Sigmoid colon (tissue), 7 donors: ENCODE data around the gene HMOX1. TPM values are rescaled to one million over a fixed set of nuclear protein-coding genes. Genes with fewer than 3 reads are reported as not detected.

Experiments
- DNase-seq: peaks from one replicate; pipeline ENCODE4 v3.0.0-alpha.2; 2019
- H3K27ac ChIP-seq, 4 donors: fragments of 200-600 bp; sonication (generic); one replicate each; pipeline ENCODE4 v1.5.1; 2016 to 2019; ENCODE audit warnings: mild to moderate bottlenecking in 1 of 4
- H3K27me3 ChIP-seq, 3 donors: fragments of 200-600 bp; sonication (generic); one replicate each; pipeline ENCODE4 v1.5.1; 2019; ENCODE audit warnings: mild to moderate bottlenecking in 1 of 3
- H3K36me3 ChIP-seq, 4 donors: fragments of 200-600 bp; sonication (generic); one replicate each; pipeline ENCODE4 v1.5.1; 2016 to 2019
- H3K4me1 ChIP-seq, 4 donors: fragments of 200-600 bp; sonication (generic); one replicate each; pipeline ENCODE4 v1.5.1; 2017 to 2019
- H3K4me3 ChIP-seq, 4 donors: fragments of 200-600 bp; sonication (generic); one replicate each; pipeline ENCODE4 v1.5.1; 2017 to 2019; ENCODE audit warnings: mild to moderate bottlenecking in 2 of 4, moderate library complexity in 1 of 4
- H3K9me3 ChIP-seq, 4 donors: fragments of 200-600 bp in 3 of 4; sonication (generic) in 3 of 4; one replicate each; pipeline versions ENCODE4 v1.5.1 to v1.6.1; 2013 to 2019
- CTCF ChIP-seq, 4 experiments: fragments of 450-650 bp in 3 of 4; fragments of 200-600 bp in 1 of 4; IDR thresholded peaks; one replicate each; pipeline ENCODE4 v1.5.1; 2016 to 2019; ENCODE audit warnings: antibody characterized with exemption in 4 of 4, mild to moderate bottlenecking in 3 of 4, moderate library complexity in 2 of 4
- EP300 ChIP-seq, 4 donors: sonication (generic); formaldehyde crosslinking; IDR thresholded peaks; one replicate each; pipeline ENCODE4 v1.6.1; 2017; ENCODE audit warnings: antibody characterized with exemption in 4 of 4
- POLR2A ChIP-seq, 2 donors: fragments of 450-650 bp; IDR thresholded peaks; one replicate each; pipeline ENCODE4 v1.6.1; 2016; ENCODE audit warnings: antibody characterized with exemption in 2 of 2, mild to moderate bottlenecking in 2 of 2, moderate library complexity in 2 of 2
- POLR2AphosphoS5 ChIP-seq, 4 donors: sonication (generic); formaldehyde crosslinking; IDR thresholded peaks; one replicate each; pipeline ENCODE4 v1.6.1; 2017; ENCODE audit warnings: antibody characterized with exemption in 4 of 4
- WGBS, 2 donors: extraction: QIAGEN DNeasy Blood & Tissue Kit; methylation state at CpG; one replicate each; pipeline ENCODE4 v1.1.7; 2013; 5-methylcytosine and 5-hydroxymethylcytosine counted together
- intact Hi-C: fragments of 100-400 bp; cut with DNase I; formaldehyde crosslinking; loops from one replicate; pipeline ENCODE4 v1.15.1; 2023
- polyA plus RNA-seq, 3 donors: library from polyadenylated mRNA; stranded (reverse); fragments of 200-250 nt; gene quantifications; one replicate each; pipeline ENCODE4 v1.2.3, GENCODE V29; 2013
- total RNA-seq, 4 donors: library from RNA; depleted of rRNA; stranded (reverse); fragments of >200 nt; gene quantifications; one replicate each; pipeline ENCODE4 v1.1.0, GENCODE V29; 2016
- donor health status: healthy with polysubstance abuse.
- donor health status: Bipolar disorder and iron deficiency.
- donor health status: healthy.

Gene HMOX1
- total and polyA plus RNA-seq, 7 donors = 5.0 to 138 (median 35.5) TPM

GRCh38 chr22:35430897-35431322 lies 50.0 kb downstream of the HMOX1 start:
- WGBS, 2 donors = 17 to 40% methylated on average over 14 of the region's 14 CpGs
- H3K4me1 ChIP-seq = peaks cover 0 to 22% (median 19%) of the 10 kb centered on the region in 4 donors
- no peaks in the 10 kb centered on the region for H3K36me3 ChIP-seq
- peak overlapping the region; percentile 45 to 76 (median 73) for H3K27ac ChIP-seq
- intact Hi-C loops = loop anchor here (1.0 to 5.0 kb wide), 4 partner anchors 111 to 491 kb away; partner anchors contain the start of gene RASD2
- H3K27me3 ChIP-seq = no peaks in the 10 kb centered on the region
- peak; percentile 98 to 99 (median 99) for TF ChIP-seq CTCF (IDR thresholded peaks at IDR 0.05)
- peak; percentile 41 to 85 (median 74) for TF ChIP-seq POLR2AphosphoS5 (IDR thresholded peaks at IDR 0.05)
- peak in 3 of 4 donors; percentile 22 to 78 (median 55) for TF ChIP-seq EP300 (IDR thresholded peaks at IDR 0.05)
- TF ChIP-seq POLR2A (IDR thresholded peaks at IDR 0.05) = no peak
- H3K9me3 ChIP-seq = peaks cover 0 to 8% (median 7%) of the 10 kb centered on the region in 4 donors
- peak; percentile 97 for DNase-seq
- H3K4me3 ChIP-seq = no peak overlapping the region

- intact Hi-C loops = loop anchor here (1.0 to 5.0 kb wide), 3 partner anchors 111 to 491 kb away; partner anchors contain the start of gene RASD2
- Histone ChIP-seq H3K36me3 (no peaks in the 10 kb centered on the region), H3K4me3 (no peak overlapping the region), H3K4me1 (peaks cover 0 to 22% (median 19%) of the 10 kb centered on the region in 4 donors), H3K27ac (peak overlapping the region; percentile 45 to 76 (median 73)), H3K9me3 (peaks cover 0 to 8% (median 7%) of the 10 kb centered on the region in 4 donors), H3K27me3 (no peaks in the 10 kb centered on the region)
- no peak for DNase-seq
- 71 to 83% methylated on average over 12 of the region's 12 CpGs for WGBS, 2 donors
- TF ChIP-seq POLR2AphosphoS5 (IDR thresholded peaks at IDR 0.05) = no peak
Measured at GRCh38 chr22:35431483-35432227, 50.8 kb downstream of the HMOX1 start.

- peaks cover 0 to 22% (median 19%) of the 10 kb centered on the region in 4 donors for H3K4me1 ChIP-seq
- intact Hi-C loops = loop anchor here (5.0 kb wide), 2 partner anchors 110 to 490 kb away; partner anchors contain the start of gene RASD2
- no peak overlapping the region for H3K4me3 ChIP-seq
- H3K9me3 ChIP-seq = peaks cover 0 to 8% (median 7%) of the 10 kb centered on the region in 4 donors
- H3K27ac ChIP-seq = peak overlapping the region in 3 of 4 donors; percentile 72 to 76 (median 74)
- WGBS, 2 donors = 94 to 97% methylated on average over 13 of the region's 13 CpGs
- no peaks in the 10 kb centered on the region for H3K27me3 ChIP-seq
- no peaks in the 10 kb centered on the region for H3K36me3 ChIP-seq
- no peak for DNase-seq
- no peak for TF ChIP-seq CTCF (IDR thresholded peaks at IDR 0.05)
- TF ChIP-seq POLR2A (IDR thresholded peaks at IDR 0.05) = no peak
- no peak for TF ChIP-seq EP300 (IDR thresholded peaks at IDR 0.05)
- TF ChIP-seq POLR2AphosphoS5 (IDR thresholded peaks at IDR 0.05) = no peak
Measured at GRCh38 chr22:35432228-35432905, 51.5 kb downstream of the HMOX1 start.

- intact Hi-C loops = loop anchor here (5.0 kb wide), 2 partner anchors 108 to 488 kb away; partner anchors contain the start of gene RASD2
Measured at GRCh38 chr22:35434061-35434710, 53.3 kb downstream of the HMOX1 start.

More at GRCh38 chr22:35434061-35434710, 53.3 kb downstream of the HMOX1 start:
- Histone ChIP-seq H3K4me1 (peaks cover 0 to 22% (median 19%) of the 10 kb centered on the region in 4 donors), H3K27me3 (no peaks in the 10 kb centered on the region), H3K4me3 (no peak overlapping the region), H3K9me3 (peaks cover 0 to 8% (median 7%) of the 10 kb centered on the region in 4 donors), H3K36me3 (no peaks in the 10 kb centered on the region), H3K27ac (no peak overlapping the region)
- no peak for TF ChIP-seq CTCF (IDR thresholded peaks at IDR 0.05)
- no peak for TF ChIP-seq EP300 (IDR thresholded peaks at IDR 0.05)
- no peak for TF ChIP-seq POLR2AphosphoS5 (IDR thresholded peaks at IDR 0.05)
- TF ChIP-seq POLR2A (IDR thresholded peaks at IDR 0.05) = no peak
- 97 to 98% methylated on average over 5 of the region's 5 CpGs for WGBS, 2 donors
- DNase-seq = no peak
